Spleen (tissue), 7 donors: ENCODE measurements around the gene GPR157.

Experiments
- CTCF ChIP-seq, 11 experiments: fragments of 200-600 bp in 7 of 11; fragments of 450-650 bp in 4 of 11; sonication (generic) in 4 of 11; IDR thresholded peaks in 8 of 11; conservative IDR thresholded peaks in 3 of 11; 1 replicate in 7 of 11; 2 replicates in 4 of 11; pipeline versions ENCODE4 v1.4.0 to v1.8.0; 2016 to 2021; ENCODE audit warnings: antibody characterized with exemption in 11 of 11, inconsistent platforms in 4 of 11, mild to moderate bottlenecking in 1 of 11
- POLR2A ChIP-seq, 3 donors: fragments of 450-650 bp; IDR thresholded peaks; one replicate each; pipeline ENCODE4 v1.5.1; 2017; ENCODE audit warnings: antibody characterized with exemption in 3 of 3, mild to moderate bottlenecking in 1 of 3
- donor health status: DM: no; HTN: no; CAD: no; lungs with moderate emphysema.
- donor health status: DM: no; HTN: no; CAD: no.
- donor health status: DM: no; HTN: no; CAD: no.

DNA sequence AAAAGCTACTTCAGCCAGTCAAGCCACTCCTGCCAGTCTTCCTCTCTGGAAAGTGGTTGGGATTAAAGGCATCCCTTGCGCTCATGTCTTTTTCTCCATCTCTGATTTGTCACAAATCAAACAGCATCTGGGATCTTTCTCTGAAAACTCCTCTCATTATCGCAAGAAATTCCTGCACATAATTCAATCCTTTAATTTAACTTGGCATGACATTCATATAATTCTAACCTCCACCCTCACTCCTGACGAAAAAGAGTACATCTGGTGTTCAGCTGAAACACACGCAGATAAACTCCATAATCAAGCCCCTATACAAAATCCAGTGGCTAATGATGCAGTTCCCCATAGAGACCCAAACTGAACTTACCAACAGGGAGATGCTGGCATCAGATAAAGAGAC lies 40.1 kb downstream of the GPR157 start:
- TF ChIP-seq POLR2A (IDR thresholded peaks at IDR 0.05), result no peak
- no peak for TF ChIP-seq CTCF (IDR thresholded peaks at IDR 0.05 in 8 of 11, conservative IDR thresholded peaks at IDR 0.05 in 3 of 11)
